HEK293T (cell line): ENCODE data around the gene SCAANT1.

Experiments used
- ARNT ChIP-seq: fragments of 450-650 bp; IDR thresholded peaks from 2 replicates; pipeline ENCODE4 v1.6.1; 2017; ENCODE audit warnings: mild to moderate bottlenecking
- BHLHE40 ChIP-seq: fragments of 450-650 bp; IDR thresholded peaks from 2 replicates; pipeline ENCODE4 v1.6.1; 2016; ENCODE audit warnings: mild to moderate bottlenecking, moderate library complexity, borderline replicate concordance
- CTBP1 ChIP-seq: fragments of 450-650 bp; IDR thresholded peaks from 2 replicates; pipeline ENCODE4 v1.6.1; 2016; ENCODE audit warnings: borderline replicate concordance
- ELF4 ChIP-seq: fragments of 450-650 bp; IDR thresholded peaks from 2 replicates; pipeline ENCODE4 v1.6.1; 2017; ENCODE audit warnings: antibody characterized with exemption
- FOXK2 ChIP-seq: fragments of 450-650 bp; IDR thresholded peaks from 2 replicates; pipeline ENCODE4 v1.6.1; 2016; ENCODE audit warnings: mild to moderate bottlenecking
- FOXM1 ChIP-seq: fragments of 450-650 bp; IDR thresholded peaks from 2 replicates; pipeline ENCODE4 v1.6.1; 2017; ENCODE audit warnings: mild to moderate bottlenecking, borderline replicate concordance
- L3MBTL2 ChIP-seq: fragments of 450-650 bp; conservative IDR thresholded peaks from 2 replicates; pipeline ENCODE4 v1.6.1; 2016; ENCODE audit warnings: mild to moderate bottlenecking
- NFRKB ChIP-seq: fragments of 450-650 bp; IDR thresholded peaks from 2 replicates; pipeline ENCODE4 v1.6.1; 2016; ENCODE audit warnings: mild to moderate bottlenecking, moderate library complexity
- SP1 ChIP-seq: fragments of 450-650 bp; IDR thresholded peaks from 2 replicates; pipeline ENCODE4 v1.6.1; 2017
- SUZ12 ChIP-seq: fragments of 450-650 bp; IDR thresholded peaks from 2 replicates; pipeline ENCODE4 v1.6.1; 2016; ENCODE audit warnings: mild to moderate bottlenecking
- TARDBP ChIP-seq: fragments of 450-650 bp; IDR thresholded peaks from 2 replicates; pipeline ENCODE4 v1.6.1; 2016
- ZNF384 ChIP-seq: fragments of 450-650 bp; IDR thresholded peaks from 2 replicates; pipeline ENCODE4 v1.6.1; 2016

- TF ChIP-seq FOXK2 (no peak), ELF4 (no peak), TARDBP (no peak), BHLHE40 (no peak), ARNT (no peak), ZNF384 (no peak), SP1 (no peak), SUZ12 (no peak), CTBP1 (no peak), L3MBTL2 (no peak), NFRKB (no peak), FOXM1 (no peak)
Observed at GRCh38 chr3:63864008-63864964, 47.9 kb downstream of the SCAANT1 start.
